ENCODE data around the gene FEM1C. TPM values are rescaled to one million over a fixed set of nuclear protein-coding genes. Genes with fewer than 3 reads are reported as not detected.

The FEM1C gene
- polyA plus RNA-seq, 1 donor (not counting 4 experiments of a cell fraction or from before 2014, with no cell fraction given) = 11.9 TPM

GRCh38 chr5:115558388-115558956, 13.9 kb upstream of the FEM1C start:
- H3K9ac ChIP-seq (ENCODE audit: control insufficient read depth, extremely low read depth, insufficient read depth, low read length) = no peak overlapping the region
- H3K36me3 ChIP-seq (ENCODE audit: control insufficient read depth in 2 of 2, extremely low read depth in 1 of 2, insufficient read depth in 2 of 2, low read length in 2 of 2) = no peaks in the 10 kb centered on the region
- no peak overlapping the region for H3K27ac ChIP-seq (ENCODE audit: control insufficient read depth, insufficient read depth, low read length)
- no peak overlapping the region for H3K4me3 ChIP-seq (ENCODE audit: control insufficient read depth in 2 of 3, extremely low read depth in 1 of 3, insufficient read depth in 2 of 3, low read depth in 1 of 3, low read length in 3 of 3)
- H3K27me3 ChIP-seq (ENCODE audit: control insufficient read depth, extremely low read depth, insufficient read depth, low read length) = no peaks in the 10 kb centered on the region
- no peaks in the 10 kb centered on the region for H3K9me3 ChIP-seq (ENCODE audit: control insufficient read depth, low read depth, low read length)
- FAIRE-seq (no peak), DNase-seq (ENCODE audit: low read depth, low spot score) (no peak)
- no peaks in the 10 kb centered on the region for H4K20me1 ChIP-seq (ENCODE audit: control insufficient read depth, extremely low read depth, insufficient read depth, low read length)
- no peaks in the 10 kb centered on the region for H3K79me2 ChIP-seq (ENCODE audit: control insufficient read depth, insufficient read depth, low read length)
- H3K9me1 ChIP-seq (ENCODE audit: control insufficient read depth, extremely low read depth, insufficient read depth, low read length) = no peaks in the 10 kb centered on the region
- TF ChIP-seq EZH2 (IDR thresholded peaks at IDR 0.05; ENCODE audit: low read length) = no peak
- no peak for TF ChIP-seq CTCF (optimal IDR thresholded peaks at IDR 0.05 in 1 of 3, IDR thresholded peaks at IDR 0.05 in 1 of 3, conservative IDR thresholded peaks at IDR 0.05 in 1 of 3; ENCODE audit: extremely low read depth in 1 of 3, insufficient read depth in 2 of 3, low read length in 3 of 3)
- peaks cover 17% of the 10 kb centered on the region for H3K4me1 ChIP-seq (ENCODE audit: control insufficient read depth, extremely low read depth, insufficient read depth, low read length)
- dilution Hi-C loops (cut with MboI; ENCODE audit: extremely low pct_ligation_motif_present, low sequenced_read_pairs) = no loop called here
- no peak overlapping the region for H3K4me2 ChIP-seq (ENCODE audit: control insufficient read depth, extremely low read depth, insufficient read depth, low read depth, low read length)
- peak overlapping the region; percentile 50 for H2AFZ ChIP-seq (ENCODE audit: control insufficient read depth, low read length)

GRCh38 chr5:115557667-115558387, 13.3 kb upstream of the FEM1C start:
- no peak overlapping the region for H3K27ac ChIP-seq (ENCODE audit: control insufficient read depth, insufficient read depth, low read length)
- H3K79me2 ChIP-seq (ENCODE audit: control insufficient read depth, insufficient read depth, low read length) = no peaks in the 10 kb centered on the region
- H3K4me1 ChIP-seq (ENCODE audit: control insufficient read depth, extremely low read depth, insufficient read depth, low read length) = peaks cover 17% of the 10 kb centered on the region
- H4K20me1 ChIP-seq (ENCODE audit: control insufficient read depth, extremely low read depth, insufficient read depth, low read length) = no peaks in the 10 kb centered on the region
- no peaks in the 10 kb centered on the region for H3K9me3 ChIP-seq (ENCODE audit: control insufficient read depth, low read depth, low read length)
- H3K4me3 ChIP-seq (ENCODE audit: control insufficient read depth in 2 of 3, extremely low read depth in 1 of 3, insufficient read depth in 2 of 3, low read depth in 1 of 3, low read length in 3 of 3) = no peak overlapping the region
- H3K27me3 ChIP-seq (ENCODE audit: control insufficient read depth, extremely low read depth, insufficient read depth, low read length) = no peaks in the 10 kb centered on the region
- FAIRE-seq (no peak), DNase-seq (ENCODE audit: low read depth, low spot score) (no peak)
- no peak for TF ChIP-seq EZH2 (IDR thresholded peaks at IDR 0.05; ENCODE audit: low read length)
- TF ChIP-seq CTCF (optimal IDR thresholded peaks at IDR 0.05 in 1 of 3, IDR thresholded peaks at IDR 0.05 in 1 of 3, conservative IDR thresholded peaks at IDR 0.05 in 1 of 3; ENCODE audit: extremely low read depth in 1 of 3, insufficient read depth in 2 of 3, low read length in 3 of 3) = no peak
- dilution Hi-C loops (cut with MboI; ENCODE audit: extremely low pct_ligation_motif_present, low sequenced_read_pairs) = no loop called here
- no peaks in the 10 kb centered on the region for H3K9me1 ChIP-seq (ENCODE audit: control insufficient read depth, extremely low read depth, insufficient read depth, low read length)
- no peaks in the 10 kb centered on the region for H3K36me3 ChIP-seq (ENCODE audit: control insufficient read depth in 2 of 2, extremely low read depth in 1 of 2, insufficient read depth in 2 of 2, low read length in 2 of 2)
- no peak overlapping the region for H3K9ac ChIP-seq (ENCODE audit: control insufficient read depth, extremely low read depth, insufficient read depth, low read length)
- no peak overlapping the region for H2AFZ ChIP-seq (ENCODE audit: control insufficient read depth, low read length)
- H3K4me2 ChIP-seq (ENCODE audit: control insufficient read depth, extremely low read depth, insufficient read depth, low read depth, low read length) = no peak overlapping the region
